ENCODE results near the gene ARHGEF2.

Gene ARHGEF2

GRCh38 chr1:155970531-155971167 is 7.7 kb downstream of the ARHGEF2 start:
- Histone ChIP-seq H3K4me1 (peaks cover 1% of the 10 kb centered on the region), H3K4me3 (no peak overlapping the region), H3K9me3 (no peaks in the 10 kb centered on the region), H3K27me3 (ENCODE audit: low read depth) (no peaks in the 10 kb centered on the region), H3K36me3 (replicated peaks) (peaks cover 23% of the 10 kb centered on the region)
- DNase-seq (ENCODE audit: low spot score in 2 of 2): no peak
- in situ Hi-C loops (cut with MboI; ENCODE audit: low sequenced_read_pairs): no loop called here

- no peaks in the 10 kb centered on the region for H3K27me3 ChIP-seq (ENCODE audit: low read depth)
- in situ Hi-C loops (cut with MboI; ENCODE audit: low sequenced_read_pairs): no loop called here
- no peaks in the 10 kb centered on the region for H3K4me1 ChIP-seq
- peaks cover 32% of the 10 kb centered on the region for H3K36me3 ChIP-seq (replicated peaks)
- no peak overlapping the region for H3K4me3 ChIP-seq
- no peak for DNase-seq (ENCODE audit: low spot score in 2 of 2)
- H3K9me3 ChIP-seq: no peaks in the 10 kb centered on the region
Observed at GRCh38 chr1:155969377-155969791, 9.0 kb downstream of the ARHGEF2 start.

GRCh38 chr1:155968670-155969069 is 9.7 kb downstream of the ARHGEF2 start:
- DNase-seq (ENCODE audit: low spot score in 2 of 2): no peak
- no peaks in the 10 kb centered on the region for H3K4me1 ChIP-seq
- H3K9me3 ChIP-seq: no peaks in the 10 kb centered on the region
- H3K4me3 ChIP-seq: no peak overlapping the region
- H3K36me3 ChIP-seq (replicated peaks): peaks cover 36% of the 10 kb centered on the region
- in situ Hi-C loops (cut with MboI; ENCODE audit: low sequenced_read_pairs): no loop called here
- H3K27me3 ChIP-seq (ENCODE audit: low read depth): no peaks in the 10 kb centered on the region

- H3K9me3 ChIP-seq: no peaks in the 10 kb centered on the region
- peaks cover 38% of the 10 kb centered on the region for H3K36me3 ChIP-seq (replicated peaks)
- in situ Hi-C loops (cut with MboI; ENCODE audit: low sequenced_read_pairs): no loop called here
- H3K4me1 ChIP-seq: no peaks in the 10 kb centered on the region
- H3K4me3 ChIP-seq: no peak overlapping the region
- no peaks in the 10 kb centered on the region for H3K27me3 ChIP-seq (ENCODE audit: low read depth)
- no peak for DNase-seq (ENCODE audit: low spot score in 2 of 2)
Observed at GRCh38 chr1:155968051-155968400, 10.3 kb downstream of the ARHGEF2 start.

- in situ Hi-C loops (cut with MboI; ENCODE audit: low sequenced_read_pairs): no loop called here
- no peaks in the 10 kb centered on the region for H3K27me3 ChIP-seq (ENCODE audit: low read depth)
- H3K4me3 ChIP-seq: no peak overlapping the region
- DNase-seq (ENCODE audit: low spot score in 2 of 2): no peak
- H3K4me1 ChIP-seq: no peaks in the 10 kb centered on the region
- no peaks in the 10 kb centered on the region for H3K9me3 ChIP-seq
- peaks cover 43% of the 10 kb centered on the region for H3K36me3 ChIP-seq (replicated peaks)
Observed at GRCh38 chr1:155967341-155968050, 10.9 kb downstream of the ARHGEF2 start.

- in situ Hi-C loops (cut with MboI; ENCODE audit: low sequenced_read_pairs): no loop called here
- no peaks in the 10 kb centered on the region for H3K27me3 ChIP-seq (ENCODE audit: low read depth)
- H3K4me1 ChIP-seq: no peaks in the 10 kb centered on the region
- peaks cover 50% of the 10 kb centered on the region for H3K36me3 ChIP-seq (replicated peaks)
- H3K4me3 ChIP-seq: no peak overlapping the region
- DNase-seq (ENCODE audit: low spot score in 2 of 2): no peak
- H3K9me3 ChIP-seq: no peaks in the 10 kb centered on the region
Observed at GRCh38 chr1:155966750-155967149, 11.6 kb downstream of the ARHGEF2 start.

GRCh38 chr1:155966135-155966534 is 12.2 kb downstream of the ARHGEF2 start:
- no peaks in the 10 kb centered on the region for H3K9me3 ChIP-seq
- no peaks in the 10 kb centered on the region for H3K4me1 ChIP-seq
- DNase-seq (ENCODE audit: low spot score in 2 of 2): no peak
- no peaks in the 10 kb centered on the region for H3K27me3 ChIP-seq (ENCODE audit: low read depth)
- in situ Hi-C loops (cut with MboI; ENCODE audit: low sequenced_read_pairs): no loop called here
- H3K36me3 ChIP-seq (replicated peaks): peaks cover 54% of the 10 kb centered on the region
- no peak overlapping the region for H3K4me3 ChIP-seq

GRCh38 chr1:155964193-155964592 is 14.2 kb downstream of the ARHGEF2 start:
- Histone ChIP-seq H3K4me3 (no peak overlapping the region), H3K27me3 (ENCODE audit: low read depth) (no peaks in the 10 kb centered on the region), H3K36me3 (replicated peaks) (peaks cover 64% of the 10 kb centered on the region), H3K4me1 (no peaks in the 10 kb centered on the region), H3K9me3 (no peaks in the 10 kb centered on the region)
- DNase-seq (ENCODE audit: low spot score in 2 of 2): no peak
- in situ Hi-C loops (cut with MboI; ENCODE audit: low sequenced_read_pairs): no loop called here

- no peaks in the 10 kb centered on the region for H3K4me1 ChIP-seq
- no peak for DNase-seq (ENCODE audit: low spot score in 2 of 2)
- in situ Hi-C loops (cut with MboI; ENCODE audit: low sequenced_read_pairs): no loop called here
- no peaks in the 10 kb centered on the region for H3K9me3 ChIP-seq
- H3K27me3 ChIP-seq (ENCODE audit: low read depth): no peaks in the 10 kb centered on the region
- peaks cover 72% of the 10 kb centered on the region for H3K36me3 ChIP-seq (replicated peaks)
- H3K4me3 ChIP-seq: no peak overlapping the region
Observed at GRCh38 chr1:155962599-155963211, 15.6 kb downstream of the ARHGEF2 start.

GRCh38 chr1:155961937-155962336 is 16.4 kb downstream of the ARHGEF2 start:
- no peak overlapping the region for H3K4me3 ChIP-seq
- in situ Hi-C loops (cut with MboI; ENCODE audit: low sequenced_read_pairs): no loop called here

GRCh38 chr1:155960081-155960745 is 18.1 kb downstream of the ARHGEF2 start:
- Histone ChIP-seq H3K27me3 (ENCODE audit: low read depth) (no peaks in the 10 kb centered on the region), H3K9me3 (no peaks in the 10 kb centered on the region), H3K4me1 (no peaks in the 10 kb centered on the region), H3K36me3 (replicated peaks) (peaks cover 64% of the 10 kb centered on the region), H3K4me3 (no peak overlapping the region)
- DNase-seq (ENCODE audit: low spot score in 2 of 2): no peak
- in situ Hi-C loops (cut with MboI; ENCODE audit: low sequenced_read_pairs): no loop called here

More at GRCh38 chr1:155961937-155962336, 16.4 kb downstream of the ARHGEF2 start:
- Histone ChIP-seq H3K9me3 (no peaks in the 10 kb centered on the region), H3K36me3 (replicated peaks) (peaks cover 72% of the 10 kb centered on the region), H3K27me3 (ENCODE audit: low read depth) (no peaks in the 10 kb centered on the region), H3K4me1 (no peaks in the 10 kb centered on the region)
- no peak for DNase-seq (ENCODE audit: low spot score in 2 of 2)

GRCh38 chr1:155957411-155957915 is 20.9 kb downstream of the ARHGEF2 start:
- H3K4me3 ChIP-seq: no peak overlapping the region
- no peaks in the 10 kb centered on the region for H3K9me3 ChIP-seq
- no peaks in the 10 kb centered on the region for H3K4me1 ChIP-seq
- peaks cover 60% of the 10 kb centered on the region for H3K36me3 ChIP-seq (replicated peaks)
- in situ Hi-C loops (cut with MboI; ENCODE audit: low sequenced_read_pairs): no loop called here
- no peak for DNase-seq (ENCODE audit: low spot score in 2 of 2)
- H3K27me3 ChIP-seq (ENCODE audit: low read depth): no peaks in the 10 kb centered on the region

- in situ Hi-C loops (cut with MboI; ENCODE audit: low sequenced_read_pairs): no loop called here
- Histone ChIP-seq H3K4me1 (no peaks in the 10 kb centered on the region), H3K4me3 (no peak overlapping the region), H3K9me3 (no peaks in the 10 kb centered on the region), H3K36me3 (replicated peaks) (peaks cover 66% of the 10 kb centered on the region), H3K27me3 (ENCODE audit: low read depth) (no peaks in the 10 kb centered on the region)
- DNase-seq (ENCODE audit: low spot score in 2 of 2): no peak
Observed at GRCh38 chr1:155954645-155955044, 23.7 kb downstream of the ARHGEF2 start.

- Histone ChIP-seq H3K4me3 (no peak overlapping the region), H3K27me3 (ENCODE audit: low read depth) (no peaks in the 10 kb centered on the region), H3K36me3 (replicated peaks) (peaks cover 72% of the 10 kb centered on the region), H3K9me3 (no peaks in the 10 kb centered on the region), H3K4me1 (no peaks in the 10 kb centered on the region)
- no peak for DNase-seq (ENCODE audit: low spot score in 2 of 2)
- in situ Hi-C loops (cut with MboI; ENCODE audit: low sequenced_read_pairs): no loop called here
Observed at GRCh38 chr1:155952505-155952890, 25.8 kb downstream of the ARHGEF2 start.

Data from HAP-1 (cell line).